LHCN-M2 (cell line): Measurements from ENCODE around the gene FNDC3A. TPM values are rescaled to one million over a fixed set of nuclear protein-coding genes. Genes with fewer than 3 reads are reported as not detected.
"Not testable (repeated sequence)": the region's sequence is repeated elsewhere in the genome, so short reads cannot be mapped to it uniquely, and the experiment has no call there.

Experiments
- DNase-seq: peaks from one replicate; pipeline ENCODE4 v3.0.0-alpha.2; 2012; ENCODE audit warnings: low read depth
- total RNA-seq: library from RNA; depleted of rRNA; stranded (reverse); fragments of >200 nt; gene quantifications from 2 replicates; pipeline ENCODE4 v1.2.3, GENCODE V29; 2014

FNDC3A gene
- total RNA-seq, 1 experiment from 2014 or later, result 70.7 TPM

DNA sequence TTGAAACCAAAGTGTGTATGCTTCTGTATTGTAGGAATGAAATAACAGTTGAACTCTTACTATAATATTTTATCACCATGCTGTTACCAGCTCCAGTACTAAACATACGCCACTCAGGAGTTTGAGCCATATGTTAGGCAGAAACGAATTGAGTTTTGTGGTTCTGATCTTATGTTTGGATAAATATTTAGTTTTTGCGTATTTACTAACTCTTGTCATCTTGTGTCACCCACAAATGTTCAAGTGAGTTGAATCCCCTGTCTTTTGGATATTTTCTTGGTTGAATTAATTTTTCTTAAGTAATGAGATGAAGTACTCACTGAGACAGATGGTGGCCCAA lies 1.5 kb downstream of the FNDC3A start:
- no peak for DNase-seq

DNA sequence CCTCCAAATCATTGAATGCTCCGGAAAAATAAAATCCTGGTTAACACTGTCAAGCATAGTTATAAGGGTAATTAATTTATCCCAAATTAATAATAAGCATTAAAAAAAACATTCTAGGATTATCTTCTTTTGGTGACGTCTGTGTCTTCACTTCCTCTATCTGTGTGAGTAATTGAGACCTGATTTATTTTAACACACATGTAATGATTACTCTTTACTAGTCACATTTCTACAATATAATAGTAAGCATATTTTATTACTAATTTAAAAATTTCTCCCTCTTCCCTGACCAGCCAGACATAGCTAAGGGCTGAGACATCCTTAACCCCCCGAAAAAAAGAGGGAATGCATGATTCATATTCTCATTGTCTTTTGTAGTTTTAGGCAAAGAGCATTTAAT lies 2.3 kb downstream of the FNDC3A start:
- peak; percentile 34 for DNase-seq

DNA sequence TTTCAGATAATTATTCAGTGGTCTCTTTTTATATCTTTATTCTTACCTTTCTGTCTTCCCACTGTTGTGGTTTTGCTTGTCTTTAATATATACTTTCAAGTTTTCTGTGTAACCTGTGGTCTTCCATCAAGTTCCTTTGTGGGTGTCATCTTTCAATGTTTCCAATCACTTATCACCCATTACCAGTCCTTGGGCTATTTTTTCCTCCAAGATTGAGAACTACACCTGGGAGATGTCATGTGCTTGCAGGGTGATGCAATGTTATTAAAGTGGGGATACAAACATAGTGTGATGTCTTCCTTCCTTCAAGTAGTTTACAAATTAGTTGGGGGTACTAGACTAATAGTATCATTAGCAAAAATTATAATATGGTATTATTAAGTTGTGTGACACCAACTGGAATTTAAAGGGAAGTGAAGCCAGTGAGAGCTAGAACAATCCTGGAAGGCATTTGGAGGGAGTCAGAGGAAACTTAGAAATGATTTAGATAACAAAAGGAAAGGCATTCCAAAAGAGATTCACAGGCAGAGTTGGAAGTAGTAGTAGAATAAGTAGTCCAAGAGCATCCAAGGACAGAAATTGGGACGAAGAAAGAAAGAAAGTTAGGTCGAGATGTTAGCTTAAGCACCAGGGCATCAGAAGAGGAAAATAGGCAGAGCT lies 3.4 kb downstream of the FNDC3A start:
- DNase-seq, result no peak

- no peak for DNase-seq
These were observed 4.2 kb downstream of the FNDC3A start for GRCh38 chr13:48979892-48980291.

DNA sequence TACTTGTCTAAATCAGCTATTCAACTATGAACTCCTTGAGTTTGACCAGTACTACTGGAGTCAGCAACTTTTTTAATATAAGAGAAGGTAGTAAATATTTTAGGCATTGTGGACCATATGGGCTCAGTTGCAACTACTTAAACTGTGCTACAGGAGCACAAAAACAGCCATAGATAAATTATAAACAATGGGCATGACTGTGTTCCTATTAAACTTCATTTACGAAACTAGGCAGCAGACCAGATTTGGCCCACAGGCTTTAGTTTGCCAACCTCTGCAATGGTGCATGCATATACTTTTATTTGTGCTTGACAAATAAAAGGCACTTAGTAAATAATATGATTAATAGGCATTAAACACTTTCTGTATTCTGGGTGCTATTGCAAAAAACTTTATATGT lies 7.6 kb downstream of the FNDC3A start:
- DNase-seq, result no peak

GRCh38 chr13:48985756-48986155 lies 10.0 kb downstream of the FNDC3A start:
- DNase-seq, result no peak

DNA sequence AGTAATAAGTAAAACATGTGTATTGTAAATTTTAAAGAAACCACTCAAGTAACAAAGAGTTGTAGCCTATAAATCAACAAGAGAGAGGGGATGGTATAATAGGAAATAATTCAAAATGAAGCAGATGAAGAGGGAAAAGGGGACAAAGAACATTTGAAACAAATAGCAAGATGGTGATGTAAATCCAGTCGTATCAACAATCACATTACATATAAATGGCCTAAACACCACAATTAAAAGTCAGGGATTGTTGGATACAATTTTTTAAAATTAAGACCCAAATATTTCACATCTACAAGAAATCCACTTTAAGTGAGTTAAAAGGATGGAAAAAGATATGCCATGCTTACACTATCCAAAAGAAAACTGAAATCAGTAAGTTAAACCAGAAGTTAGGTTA lies 15.2 kb downstream of the FNDC3A start:
- DNase-seq, result no peak

DNA sequence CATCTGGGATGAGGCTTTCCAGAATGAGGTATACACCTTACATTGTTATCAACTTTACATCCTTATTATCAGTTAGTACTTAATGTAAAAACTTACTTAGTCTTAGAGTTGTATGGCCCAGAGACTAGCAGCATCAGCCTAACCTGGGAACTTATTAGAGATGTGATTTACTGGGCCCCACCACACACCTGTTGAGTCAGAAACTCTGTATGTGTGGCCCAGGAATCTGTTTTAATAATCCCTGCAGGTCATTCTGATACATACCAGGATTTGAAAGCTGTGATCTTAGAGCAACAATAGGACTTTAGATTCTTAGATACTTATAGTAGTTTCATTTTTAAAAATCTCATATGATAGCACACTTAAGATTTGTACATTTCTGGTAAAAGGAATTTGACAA lies 17.4 kb downstream of the FNDC3A start:
- DNase-seq, result no peak

- no peak for DNase-seq
These were observed 19.0 kb downstream of the FNDC3A start for GRCh38 chr13:48994706-48995105.

DNA sequence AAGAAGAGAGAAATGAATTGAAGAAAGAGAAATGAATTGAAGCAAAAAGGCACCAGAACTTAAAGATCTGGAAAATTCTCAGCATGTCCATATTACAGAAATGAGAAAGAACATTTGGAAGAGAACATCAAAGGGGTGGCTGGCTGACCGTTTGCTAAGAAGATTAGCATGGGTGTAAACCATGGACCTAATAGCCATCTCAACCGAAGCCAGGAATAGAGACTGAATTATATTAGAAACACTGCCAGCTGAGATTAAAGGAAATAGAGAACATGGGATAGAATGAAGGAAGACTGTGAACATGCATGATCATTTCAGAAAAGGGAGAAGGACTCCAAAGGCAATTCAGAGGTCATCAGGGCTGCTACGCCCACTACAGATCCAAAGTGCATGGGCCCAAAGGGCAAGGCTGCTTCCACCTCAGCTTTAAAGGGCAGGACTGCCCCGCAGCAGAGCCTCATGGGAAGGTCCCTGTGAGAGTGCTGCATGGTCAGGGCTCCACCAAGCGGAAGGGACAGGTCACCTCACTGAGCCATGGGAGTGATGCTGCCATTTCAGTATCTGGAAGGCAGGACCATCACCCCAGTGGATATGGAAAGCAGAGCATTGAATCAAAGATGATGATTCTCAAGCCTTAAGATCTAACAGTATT lies 23.1 kb downstream of the FNDC3A start:
- no peak for DNase-seq

GRCh38 chr13:49000247-49000646 lies 24.5 kb downstream of the FNDC3A start:
- DNase-seq, result no peak

DNA sequence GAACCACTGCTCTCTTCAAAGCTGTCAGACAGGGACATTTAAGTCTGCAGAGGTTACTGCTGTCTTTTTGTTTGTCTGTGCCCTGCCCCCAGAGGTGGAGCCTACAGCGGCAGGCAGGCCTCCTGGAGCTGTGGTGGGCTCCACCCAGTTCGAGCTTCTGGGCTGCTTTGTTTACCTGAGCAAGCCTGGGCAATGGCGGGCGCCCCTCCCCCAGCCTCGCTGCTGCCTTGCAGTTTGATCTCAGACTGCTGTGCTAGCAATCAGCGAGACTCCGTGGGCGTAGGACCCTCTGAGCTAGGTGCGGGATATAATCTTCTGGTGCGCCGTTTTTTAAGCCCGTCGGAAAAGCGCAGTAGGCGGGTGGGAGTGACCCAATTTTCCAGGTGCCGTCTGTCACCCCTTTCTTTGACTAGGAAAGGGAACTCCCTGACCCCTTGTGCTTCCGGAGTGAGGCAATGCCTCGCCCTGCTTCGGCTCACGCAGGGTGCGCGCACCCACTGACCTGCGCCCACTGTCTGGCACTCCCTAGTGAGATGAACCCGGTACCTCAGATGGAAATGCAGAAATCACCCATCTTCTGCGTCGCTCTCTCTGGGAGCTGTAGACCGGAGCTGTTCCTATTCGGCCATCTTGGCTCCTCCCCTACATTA lies 43.4 kb downstream of the FNDC3A start:
- not testable (repeated sequence) for DNase-seq

- DNase-seq, result no peak
These were observed 44.6 kb downstream of the FNDC3A start for GRCh38 chr13:49020328-49020727.

DNA sequence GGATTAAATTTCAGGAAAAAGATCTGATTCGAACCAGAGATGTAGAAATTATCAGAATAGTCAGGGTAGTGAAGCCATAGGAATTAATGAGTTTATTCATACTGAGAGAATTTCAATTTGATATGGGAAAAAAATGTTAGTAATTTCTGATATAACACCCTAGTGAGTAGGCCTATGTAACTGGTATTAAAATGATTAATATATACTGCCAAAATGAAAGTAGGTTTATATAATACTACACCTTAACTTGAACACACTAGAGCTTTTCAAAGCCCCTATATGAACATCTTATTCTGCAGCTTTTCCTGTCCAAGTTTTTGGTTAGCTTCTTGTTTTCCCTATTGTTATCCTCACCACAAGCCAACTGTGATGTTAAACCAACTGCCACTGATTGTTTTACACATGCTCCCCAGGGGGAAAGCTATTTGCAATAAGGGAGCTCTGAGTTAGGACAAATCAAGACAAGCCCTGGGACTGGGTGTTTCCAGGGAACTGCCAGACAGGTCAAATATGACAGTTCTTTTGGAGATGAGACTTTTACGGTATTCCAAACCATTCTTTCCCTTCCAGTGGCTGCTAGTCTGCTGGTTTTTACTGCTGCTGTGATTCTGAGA lies 45.3 kb downstream of the FNDC3A start:
- DNase-seq, result peak; percentile 80

GRCh38 chr13:49021953-49022352 lies 46.2 kb downstream of the FNDC3A start:
- no peak for DNase-seq

DNA sequence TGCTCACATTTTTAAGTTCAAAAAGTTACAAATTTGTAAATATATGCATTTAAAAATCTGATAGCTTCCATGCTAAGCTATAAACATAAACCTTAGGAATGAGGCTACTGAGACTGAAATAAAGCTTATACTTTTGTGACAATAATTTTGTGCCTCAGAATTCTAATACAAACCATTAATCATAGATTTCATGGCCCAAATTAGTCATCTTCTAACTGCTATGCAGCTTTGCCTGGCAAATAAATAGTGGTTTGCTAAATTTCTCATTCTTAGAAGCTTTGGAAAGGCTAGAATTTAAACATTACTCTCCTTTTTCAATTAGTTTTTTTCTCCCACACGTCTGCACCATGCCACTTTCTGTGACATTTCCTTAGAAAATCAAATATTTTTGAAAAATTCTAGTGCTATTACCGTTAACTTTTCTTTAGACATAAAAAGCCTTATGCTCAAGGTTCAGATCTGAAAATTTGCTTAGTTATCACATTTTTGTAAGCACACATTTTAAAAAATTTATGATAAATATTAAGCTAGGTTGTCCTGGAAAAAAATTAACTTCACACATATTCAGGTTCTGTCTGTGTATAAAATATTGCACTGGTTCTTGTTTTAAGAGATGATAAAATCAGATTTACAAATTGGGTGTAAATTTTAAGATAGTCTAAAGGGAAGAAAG lies 46.9 kb downstream of the FNDC3A start:
- peak; percentile 62 for DNase-seq

DNA sequence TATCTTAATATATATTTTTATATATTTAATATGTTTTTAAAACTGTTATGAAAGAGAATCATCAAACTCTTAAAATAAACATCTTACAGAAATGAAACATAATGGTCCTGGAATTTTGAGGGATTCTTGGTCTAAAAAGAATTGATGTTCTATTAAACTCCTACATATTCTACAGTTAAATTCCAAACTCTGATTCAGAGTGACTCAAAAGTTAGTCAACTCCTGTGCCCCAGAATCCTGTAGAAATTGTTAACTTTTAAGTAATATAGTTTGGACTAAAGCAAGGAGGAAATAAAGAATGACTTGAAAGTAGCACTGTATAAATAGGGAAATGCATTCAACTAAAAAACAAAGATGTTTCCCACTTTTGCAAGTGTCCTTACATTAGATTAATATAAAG lies 47.7 kb downstream of the FNDC3A start:
- DNase-seq, result peak; percentile 88

GRCh38 chr13:49026851-49027250 lies 51.1 kb downstream of the FNDC3A start:
- peak; percentile 45 for DNase-seq

GRCh38 chr13:49029570-49029969 lies 53.9 kb downstream of the FNDC3A start:
- no peak for DNase-seq

GRCh38 chr13:49030213-49030612 lies 54.5 kb downstream of the FNDC3A start:
- DNase-seq, result no peak

GRCh38 chr13:49040872-49041271 lies 65.2 kb downstream of the FNDC3A start:
- DNase-seq, result no peak

DNA sequence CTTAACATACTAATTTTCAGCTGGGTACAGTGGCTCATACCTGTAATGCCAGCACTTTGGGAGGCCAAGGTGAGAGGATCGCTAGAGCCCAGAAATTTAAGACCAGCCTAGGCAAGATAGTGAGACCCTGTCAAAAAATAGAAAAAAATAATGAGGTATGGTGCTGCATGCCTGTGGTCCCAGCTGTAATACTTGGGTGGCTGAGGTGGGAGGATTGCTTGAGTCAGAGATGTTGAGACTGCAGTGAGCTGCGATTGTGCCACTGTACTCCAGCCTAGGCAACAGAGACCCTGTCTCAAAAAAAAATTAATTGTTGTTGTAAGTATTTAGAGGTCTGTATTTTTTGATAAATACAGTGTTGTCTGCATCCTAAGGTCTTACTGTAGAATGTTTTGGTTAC lies 66.8 kb downstream of the FNDC3A start:
- no peak for DNase-seq
